H1 (cell line): ENCODE measurements around the gene TRIM27. TPM values are rescaled to one million over a fixed set of nuclear protein-coding genes. Genes with fewer than 3 reads are reported as not detected.

Source experiments
- CBX8 ChIP-seq: fragments of 300-800, 300-1000 bp; sonication (generic); IDR thresholded peaks from 2 replicates; pipeline ENCODE4 v1.7.1; 2016; ENCODE audit warnings: low read depth, low read length, borderline replicate concordance
- EP300 ChIP-seq, 2 experiments: IDR thresholded peaks; 1 replicate in 1 of 2; 2 replicates in 1 of 2; pipeline ENCODE4 v1.6.1; 2011 to 2012; ENCODE audit warnings: low read depth in 2 of 2, low read length in 2 of 2, mild to moderate bottlenecking in 2 of 2, borderline replicate concordance in 1 of 2, inconsistent platforms in 1 of 2, moderate library complexity in 1 of 2
- JUN ChIP-seq: IDR thresholded peaks from 2 replicates; pipeline ENCODE4 v1.6.1; 2011; ENCODE audit warnings: low read depth, mild to moderate bottlenecking, improper control_type of control experiment, low read length
- RAD21 ChIP-seq, 2 experiments: IDR thresholded peaks in 1 of 2; conservative IDR thresholded peaks in 1 of 2; 2 replicates each; pipeline ENCODE4 v1.6.1; 2011; ENCODE audit warnings: low read depth in 2 of 2, low read length in 2 of 2, improper control_type of control experiment in 1 of 2, inconsistent platforms in 1 of 2, mild to moderate bottlenecking in 1 of 2, moderate library complexity in 1 of 2
- RNF2 ChIP-seq: fragments of 200-900, 300-1000 bp; sonication (generic); IDR thresholded peaks from 2 replicates; pipeline ENCODE4 v1.7.1; 2016; ENCODE audit warnings: borderline replicate concordance, low read depth, mild to moderate bottlenecking, antibody characterized with exemption, low read length; ENCODE audit not compliant: poor library complexity, severe bottlenecking; ENCODE audit errors: missing control alignments
- SIN3A ChIP-seq, 2 experiments: IDR thresholded peaks in 1 of 2; conservative IDR thresholded peaks in 1 of 2; 2 replicates each; pipeline ENCODE4 v1.6.1; 2011 to 2012; ENCODE audit warnings: low read length in 2 of 2, improper control_type of control experiment in 1 of 2, low read depth in 1 of 2, mild to moderate bottlenecking in 1 of 2
- SP2 ChIP-seq: IDR thresholded peaks from 2 replicates; pipeline ENCODE4 v1.6.1; 2012; ENCODE audit warnings: mild to moderate bottlenecking, low read length, inconsistent platforms
- SP4 ChIP-seq: IDR thresholded peaks from 2 replicates; pipeline ENCODE4 v1.6.1; 2012; ENCODE audit warnings: low read length, inconsistent platforms
- TCF12 ChIP-seq: IDR thresholded peaks from 2 replicates; pipeline ENCODE4 v1.6.1; 2011; ENCODE audit warnings: low read depth, mild to moderate bottlenecking, low read length
- polyA plus RNA-seq, 7 experiments: library from polyadenylated mRNA; depleted of rRNA in 3 of 7; stranded (reverse) in 5 of 7; unstranded in 2 of 7; fragments of >200 nt in 5 of 7; fragments of 200-250 nt in 2 of 7; gene quantifications; 1 replicate in 5 of 7; 2 replicates in 1 of 7; 4 replicates in 1 of 7; pipeline versions ENCODE4 v1.2.1 to v1.2.3, GENCODE V29; 2011 to 2013; ENCODE audit warnings: missing spikeins in 2 of 7, mixed read lengths in 2 of 7
- total RNA-seq: library from RNA; stranded (reverse); fragmentation: NEBNext Ultra II Directional; extraction: Animal tissue kit (Norgen Biotek cat#: 25700); gene quantifications from 2 replicates; pipeline ENCODE4 v1.2.1, GENCODE V29; 2021
- TF ChIP-seq, protein P1 (sequence below): IDR thresholded peaks from 2 replicates; pipeline ENCODE4 v1.6.1; 2011; ENCODE audit warnings: low read length, improper control_type of control experiment
- TF ChIP-seq, protein P2 (sequence below): IDR thresholded peaks from 2 replicates; pipeline ENCODE4 v1.6.1; 2012; ENCODE audit warnings: inconsistent platforms

TRIM27 gene
- total and polyA plus RNA-seq, 2 of the 8 experiments (the other 6 are each of a cell fraction or from before 2014, with no cell fraction given), result 76.4 to 85.9 TPM

DNA sequence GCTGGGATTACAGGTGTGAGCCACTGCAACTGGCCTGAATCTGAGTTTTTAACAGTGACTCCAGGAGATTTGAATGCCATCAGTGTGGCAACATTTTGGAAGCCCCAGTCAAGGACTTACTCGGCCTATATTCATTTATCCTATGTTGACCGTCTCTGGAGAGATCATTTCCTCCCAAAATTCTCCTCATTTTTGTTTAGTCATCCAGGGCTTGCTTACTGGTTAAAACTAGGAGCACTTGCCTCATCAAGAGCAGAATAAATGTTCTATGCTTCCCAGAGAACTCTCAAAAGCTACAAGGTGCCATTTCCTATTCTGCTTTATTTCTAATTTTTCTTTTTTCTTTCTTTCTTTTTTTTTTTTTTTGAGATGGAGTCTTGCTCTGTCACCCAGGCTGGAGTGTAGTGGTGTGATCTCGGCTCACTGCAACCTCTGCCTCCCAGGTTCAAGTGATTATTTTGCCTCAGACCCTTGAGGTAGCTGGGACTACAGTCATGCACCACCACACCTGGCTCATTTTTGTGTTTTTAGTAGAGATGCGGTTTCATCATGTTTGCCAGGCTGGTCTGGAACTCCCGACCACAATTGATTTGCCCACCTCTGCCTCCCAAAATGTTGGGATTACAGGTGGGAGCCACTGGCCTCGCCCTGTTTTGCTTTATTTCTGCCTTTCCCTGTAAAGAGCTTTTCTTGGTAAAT lies 23.4 kb upstream of the TRIM27 start (continued):
- TF ChIP-seq SIN3A (conservative IDR thresholded peaks at IDR 0.05 in 1 of 2, IDR thresholded peaks at IDR 0.05 in 1 of 2; ENCODE audit: low read depth in 1 of 2, low read length in 2 of 2) (no peak), EP300 (IDR thresholded peaks at IDR 0.05; ENCODE audit: borderline replicate concordance in 1 of 2, low read depth in 2 of 2, low read length in 2 of 2) (no peak), RNF2 (no peak), RAD21 (IDR thresholded peaks at IDR 0.05 in 1 of 2, conservative IDR thresholded peaks at IDR 0.05 in 1 of 2; ENCODE audit: low read depth in 2 of 2, low read length in 2 of 2) (no peak), TCF12 (no peak), SP2 (no peak), CBX8 (no peak), JUN (no peak), SP4 (no peak)
- TF ChIP-seq, protein P1, sequence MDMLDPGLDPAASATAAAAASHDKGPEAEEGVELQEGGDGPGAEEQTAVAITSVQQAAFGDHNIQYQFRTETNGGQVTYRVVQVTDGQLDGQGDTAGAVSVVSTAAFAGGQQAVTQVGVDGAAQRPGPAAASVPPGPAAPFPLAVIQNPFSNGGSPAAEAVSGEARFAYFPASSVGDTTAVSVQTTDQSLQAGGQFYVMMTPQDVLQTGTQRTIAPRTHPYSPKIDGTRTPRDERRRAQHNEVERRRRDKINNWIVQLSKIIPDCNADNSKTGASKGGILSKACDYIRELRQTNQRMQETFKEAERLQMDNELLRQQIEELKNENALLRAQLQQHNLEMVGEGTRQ, result no peak
- TF ChIP-seq, protein P2, sequence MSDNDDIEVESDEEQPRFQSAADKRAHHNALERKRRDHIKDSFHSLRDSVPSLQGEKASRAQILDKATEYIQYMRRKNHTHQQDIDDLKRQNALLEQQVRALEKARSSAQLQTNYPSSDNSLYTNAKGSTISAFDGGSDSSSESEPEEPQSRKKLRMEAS, result no peak
